GM13977 (cell line): ENCODE data around the gene NLGN4X.

Experiments used
- DNase-seq: peaks from one replicate; pipeline ENCODE4 v3.0.0; 2012; ENCODE audit warnings: low spot score
- CTCF ChIP-seq: IDR thresholded peaks from 2 replicates; pipeline ENCODE4 v1.5.1; 2012; ENCODE audit warnings: mild to moderate bottlenecking, control low read depth; ENCODE audit not compliant: insufficient read depth; ENCODE audit errors: extremely low read depth, missing control alignments
- in situ Hi-C: fragments of 300-500 bp; cut with MboI; formaldehyde crosslinking; loops from one replicate; pipeline ENCODE4 v1.12.0; 2022; ENCODE audit warnings: low sequenced_read_pairs, low pct_unique_long_range_greater_than_20kb, mixed read lengths, inconsistent platforms; ENCODE audit not compliant: unreplicated experiment

Gene NLGN4X

GRCh38 chrX:6163721-6164120 is 64.9 kb downstream of the NLGN4X start:
- no peak for DNase-seq
- in situ Hi-C loops, result no loop called here
- TF ChIP-seq CTCF, result no peak

- in situ Hi-C loops, result no loop called here
- no peak for TF ChIP-seq CTCF
- DNase-seq, result no peak
These were observed 69.2 kb downstream of the NLGN4X start for GRCh38 chrX:6159468-6159867.

GRCh38 chrX:6151971-6152370 is 76.7 kb downstream of the NLGN4X start:
- TF ChIP-seq CTCF, result no peak
- in situ Hi-C loops, result no loop called here
- DNase-seq, result no peak

- no peak for TF ChIP-seq CTCF
- in situ Hi-C loops, result no loop called here
- DNase-seq, result no peak
These were observed 79.4 kb downstream of the NLGN4X start for GRCh38 chrX:6149060-6149872.

- in situ Hi-C loops, result no loop called here
- DNase-seq, result no peak
- TF ChIP-seq CTCF, result no peak
These were observed 94.4 kb downstream of the NLGN4X start for GRCh38 chrX:6134255-6134654.

GRCh38 chrX:6132970-6133369 is 95.7 kb downstream of the NLGN4X start:
- no peak for TF ChIP-seq CTCF
- DNase-seq, result no peak
- in situ Hi-C loops, result no loop called here
